GM13977 (cell line): ENCODE results near the gene DMRT3.

ENCODE experiments used
- DNase-seq: peaks from one replicate; pipeline ENCODE4 v3.0.0; 2012; ENCODE audit warnings: low spot score
- in situ Hi-C: fragments of 300-500 bp; cut with MboI; formaldehyde crosslinking; loops from one replicate; pipeline ENCODE4 v1.12.0; 2022; ENCODE audit warnings: low sequenced_read_pairs, low pct_unique_long_range_greater_than_20kb, mixed read lengths, inconsistent platforms; ENCODE audit not compliant: unreplicated experiment
- TF ChIP-seq, protein P1 (sequence below): IDR thresholded peaks from 2 replicates; pipeline ENCODE4 v1.5.1; 2012; ENCODE audit warnings: mild to moderate bottlenecking, control low read depth; ENCODE audit not compliant: insufficient read depth; ENCODE audit errors: extremely low read depth, missing control alignments

DMRT3 gene

DNA sequence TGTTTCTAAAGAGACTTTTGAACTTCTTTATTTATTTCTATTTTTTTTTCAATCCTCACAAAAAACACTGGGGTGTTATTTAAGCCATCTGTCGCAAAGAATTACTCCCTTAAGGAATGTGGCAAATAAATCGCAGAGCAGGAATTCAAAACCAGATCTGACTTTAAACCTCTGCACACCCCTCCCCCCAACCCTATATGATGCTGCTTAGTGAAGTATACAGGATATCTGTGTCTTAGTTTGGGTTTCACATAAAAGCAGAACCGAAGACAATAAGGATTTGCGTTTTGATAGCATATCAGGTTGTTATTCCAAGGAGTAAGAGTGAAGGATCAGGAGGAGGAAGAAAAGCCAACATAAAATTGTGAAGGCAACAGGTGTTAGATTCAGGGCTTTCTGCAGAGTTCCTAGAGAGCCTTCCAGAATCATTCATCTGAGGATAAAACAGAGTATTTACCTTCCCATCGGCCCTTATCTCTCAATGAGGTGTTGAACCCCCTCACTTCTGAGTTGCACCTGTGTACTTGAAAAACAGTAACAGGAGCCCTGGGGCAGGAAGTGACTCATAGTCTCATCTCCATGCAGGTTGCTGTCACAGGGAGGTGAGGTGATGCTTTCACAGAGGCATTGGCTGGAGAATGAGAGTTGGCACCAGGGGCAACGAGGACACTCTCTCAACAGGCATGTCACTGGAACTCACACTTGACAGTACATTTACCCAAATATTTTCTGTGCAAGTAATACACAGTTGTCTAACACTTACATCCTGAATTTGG is 33.5 kb upstream of the DMRT3 start:
- in situ Hi-C loops: no loop called here
- no peak for DNase-seq
- TF ChIP-seq, protein P1, sequence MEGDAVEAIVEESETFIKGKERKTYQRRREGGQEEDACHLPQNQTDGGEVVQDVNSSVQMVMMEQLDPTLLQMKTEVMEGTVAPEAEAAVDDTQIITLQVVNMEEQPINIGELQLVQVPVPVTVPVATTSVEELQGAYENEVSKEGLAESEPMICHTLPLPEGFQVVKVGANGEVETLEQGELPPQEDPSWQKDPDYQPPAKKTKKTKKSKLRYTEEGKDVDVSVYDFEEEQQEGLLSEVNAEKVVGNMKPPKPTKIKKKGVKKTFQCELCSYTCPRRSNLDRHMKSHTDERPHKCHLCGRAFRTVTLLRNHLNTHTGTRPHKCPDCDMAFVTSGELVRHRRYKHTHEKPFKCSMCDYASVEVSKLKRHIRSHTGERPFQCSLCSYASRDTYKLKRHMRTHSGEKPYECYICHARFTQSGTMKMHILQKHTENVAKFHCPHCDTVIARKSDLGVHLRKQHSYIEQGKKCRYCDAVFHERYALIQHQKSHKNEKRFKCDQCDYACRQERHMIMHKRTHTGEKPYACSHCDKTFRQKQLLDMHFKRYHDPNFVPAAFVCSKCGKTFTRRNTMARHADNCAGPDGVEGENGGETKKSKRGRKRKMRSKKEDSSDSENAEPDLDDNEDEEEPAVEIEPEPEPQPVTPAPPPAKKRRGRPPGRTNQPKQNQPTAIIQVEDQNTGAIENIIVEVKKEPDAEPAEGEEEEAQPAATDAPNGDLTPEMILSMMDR: no peak

DNA sequence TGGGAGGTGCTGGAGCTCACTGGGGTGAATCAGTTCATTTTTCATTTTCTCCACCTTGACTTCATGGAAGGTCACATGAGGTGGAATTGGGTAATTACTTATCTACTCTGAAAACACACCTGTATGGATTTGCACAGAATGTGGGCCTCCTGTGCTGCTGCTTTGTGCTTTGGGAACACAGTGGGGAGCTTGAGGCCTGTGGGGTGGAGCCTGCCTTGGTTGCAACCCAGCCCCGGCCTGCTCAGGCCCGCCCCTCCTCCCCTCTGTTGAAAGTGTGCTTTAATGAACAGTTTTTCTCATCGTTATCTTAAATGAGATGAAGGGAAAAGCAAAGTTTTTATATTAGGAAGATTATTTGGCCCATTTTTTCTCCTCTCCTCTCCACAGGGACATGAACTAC is 28.5 kb upstream of the DMRT3 start:
- in situ Hi-C loops: no loop called here
- DNase-seq: no peak
- TF ChIP-seq, protein P1: no peak

DNA sequence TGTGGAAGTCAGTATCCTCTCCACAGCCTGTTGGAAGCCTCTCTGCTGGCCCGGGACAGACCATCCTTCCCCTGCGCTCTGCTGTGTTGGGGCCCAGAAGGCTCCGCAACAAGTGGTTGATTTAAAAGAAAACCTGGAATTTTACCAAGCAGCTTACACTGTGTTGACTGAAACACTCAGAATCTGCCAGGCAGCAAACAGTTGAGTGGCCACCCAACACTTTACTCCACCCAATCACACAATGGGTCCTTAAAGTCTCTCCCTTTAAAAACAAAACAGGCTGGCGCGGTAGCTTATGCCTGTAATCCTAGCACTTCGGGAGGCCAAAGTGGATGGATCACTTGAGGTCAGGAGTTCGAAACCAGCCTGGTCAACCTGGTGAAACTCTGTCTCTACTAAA is 28.0 kb upstream of the DMRT3 start:
- TF ChIP-seq, protein P1: no peak
- DNase-seq: no peak
- in situ Hi-C loops: no loop called here

DNA sequence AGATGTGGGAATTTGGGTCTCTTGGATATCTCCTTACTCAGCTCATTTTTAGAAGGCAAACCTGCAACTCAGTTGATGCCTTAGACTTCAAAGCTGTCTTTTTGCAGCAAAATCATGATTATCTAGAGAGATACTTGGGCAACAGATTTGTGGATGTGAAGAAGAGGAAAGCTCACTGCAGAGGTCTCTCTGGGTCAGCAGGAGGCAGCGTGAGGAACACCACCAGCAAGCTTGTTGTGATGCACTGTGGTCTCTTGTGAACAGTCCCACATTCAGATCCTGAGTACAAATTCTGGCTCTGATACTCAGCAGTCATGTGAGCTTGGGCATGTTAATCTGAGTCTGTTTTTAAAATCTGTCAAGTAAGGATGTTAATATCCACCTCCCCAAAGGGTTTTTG is 26.3 kb upstream of the DMRT3 start:
- in situ Hi-C loops: no loop called here
- TF ChIP-seq, protein P1: no peak
- DNase-seq: no peak

DNA sequence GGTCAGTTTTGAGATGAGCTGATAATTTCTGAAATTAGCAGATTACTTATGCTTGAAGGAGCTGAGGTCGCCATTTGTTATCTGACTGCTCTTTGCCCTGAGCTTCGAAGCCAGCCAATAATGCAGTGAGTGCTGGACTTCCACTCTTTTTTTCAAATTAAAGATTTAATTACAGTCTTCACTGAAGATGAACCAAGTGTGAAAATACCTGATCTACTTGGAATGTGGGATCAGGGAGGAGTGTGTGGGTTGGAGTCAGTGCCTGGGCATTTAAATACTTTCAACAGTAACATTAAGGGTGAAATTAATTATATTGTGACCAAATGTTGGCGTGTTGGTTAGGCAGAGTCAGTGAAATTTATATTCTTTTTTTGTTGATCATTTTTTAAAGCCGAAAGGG is 23.9 kb upstream of the DMRT3 start:
- in situ Hi-C loops: no loop called here
- DNase-seq: no peak
- TF ChIP-seq, protein P1: no peak

DNA sequence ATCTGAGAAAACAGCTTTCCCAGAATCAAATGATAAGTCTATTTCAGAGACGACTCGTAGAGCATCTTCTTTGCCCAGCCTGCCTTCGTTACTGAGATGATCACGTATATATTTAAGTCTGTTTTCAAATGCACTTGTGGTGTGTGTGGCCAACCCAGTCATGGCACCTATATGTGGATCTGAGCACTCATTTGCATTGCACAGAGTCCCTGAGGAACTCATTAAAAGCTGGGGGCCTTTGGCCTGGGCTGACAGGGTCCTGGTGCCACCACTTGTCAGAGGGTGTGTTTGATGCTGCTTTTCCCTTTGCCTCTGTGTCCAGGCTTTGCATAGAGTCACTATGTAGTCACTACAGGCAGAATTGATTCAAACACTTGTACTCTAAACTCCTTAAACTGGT is 17.4 kb upstream of the DMRT3 start:
- DNase-seq: no peak
- in situ Hi-C loops: no loop called here
- TF ChIP-seq, protein P1: no peak
